Subcutaneous adipose tissue (tissue), 4 donors: Measurements from ENCODE around the gene PLCB1. TPM values are rescaled to one million over a fixed set of nuclear protein-coding genes. Genes with fewer than 3 reads are reported as not detected.

Experiments
- total RNA-seq, 4 donors: library from RNA; depleted of rRNA; stranded (reverse); fragments of >200 nt; gene quantifications; one replicate each; pipeline ENCODE4 v1.1.0, GENCODE V29; 2016
- TF ChIP-seq, protein P1 (sequence below): fragments of 450-650 bp; IDR thresholded peaks from one replicate; pipeline ENCODE4 v1.5.1; 2016; ENCODE audit warnings: low read depth, mild to moderate bottlenecking, control low read depth, antibody characterized with exemption, moderate library complexity

The PLCB1 gene
- total RNA-seq, 4 donors from 2014 or later, result 14.1 to 26.7 (median 18.4) TPM

DNA sequence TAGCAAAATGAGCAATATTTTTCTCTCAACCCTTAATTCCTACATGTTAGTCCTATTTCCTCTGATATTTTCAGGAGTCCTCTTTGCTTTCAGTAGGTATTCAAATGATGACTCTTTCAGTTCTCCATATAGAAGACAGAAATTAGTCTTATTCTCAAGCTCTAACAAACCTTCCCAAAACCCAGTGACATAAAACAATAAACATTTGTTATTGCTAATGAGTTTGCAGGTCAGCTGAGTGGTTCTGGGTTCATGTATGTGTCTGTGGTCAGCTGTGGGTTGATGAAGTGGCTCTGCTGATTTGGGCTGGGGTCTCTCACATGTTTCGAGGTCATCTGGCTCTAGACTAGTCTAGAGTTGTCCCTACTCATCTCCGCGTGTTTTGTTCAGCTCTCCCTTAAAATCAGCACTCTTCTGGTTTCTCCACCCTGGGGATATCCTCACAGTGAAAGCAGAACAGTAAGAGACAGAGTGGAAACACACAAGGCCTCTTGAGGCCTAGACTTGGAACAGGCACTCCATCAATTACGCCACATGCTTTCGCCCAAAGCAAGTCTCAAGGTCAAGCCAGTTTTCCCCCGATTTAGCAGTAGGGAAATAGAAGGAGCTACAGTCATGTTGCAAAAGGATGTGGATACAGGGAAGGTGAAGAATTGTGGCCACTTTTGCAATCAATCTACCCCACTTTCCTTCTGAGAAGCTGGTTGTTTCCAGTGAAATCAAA is 273.0 kb downstream of the PLCB1 start:
- TF ChIP-seq, protein P1, sequence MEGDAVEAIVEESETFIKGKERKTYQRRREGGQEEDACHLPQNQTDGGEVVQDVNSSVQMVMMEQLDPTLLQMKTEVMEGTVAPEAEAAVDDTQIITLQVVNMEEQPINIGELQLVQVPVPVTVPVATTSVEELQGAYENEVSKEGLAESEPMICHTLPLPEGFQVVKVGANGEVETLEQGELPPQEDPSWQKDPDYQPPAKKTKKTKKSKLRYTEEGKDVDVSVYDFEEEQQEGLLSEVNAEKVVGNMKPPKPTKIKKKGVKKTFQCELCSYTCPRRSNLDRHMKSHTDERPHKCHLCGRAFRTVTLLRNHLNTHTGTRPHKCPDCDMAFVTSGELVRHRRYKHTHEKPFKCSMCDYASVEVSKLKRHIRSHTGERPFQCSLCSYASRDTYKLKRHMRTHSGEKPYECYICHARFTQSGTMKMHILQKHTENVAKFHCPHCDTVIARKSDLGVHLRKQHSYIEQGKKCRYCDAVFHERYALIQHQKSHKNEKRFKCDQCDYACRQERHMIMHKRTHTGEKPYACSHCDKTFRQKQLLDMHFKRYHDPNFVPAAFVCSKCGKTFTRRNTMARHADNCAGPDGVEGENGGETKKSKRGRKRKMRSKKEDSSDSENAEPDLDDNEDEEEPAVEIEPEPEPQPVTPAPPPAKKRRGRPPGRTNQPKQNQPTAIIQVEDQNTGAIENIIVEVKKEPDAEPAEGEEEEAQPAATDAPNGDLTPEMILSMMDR, result no peak

DNA sequence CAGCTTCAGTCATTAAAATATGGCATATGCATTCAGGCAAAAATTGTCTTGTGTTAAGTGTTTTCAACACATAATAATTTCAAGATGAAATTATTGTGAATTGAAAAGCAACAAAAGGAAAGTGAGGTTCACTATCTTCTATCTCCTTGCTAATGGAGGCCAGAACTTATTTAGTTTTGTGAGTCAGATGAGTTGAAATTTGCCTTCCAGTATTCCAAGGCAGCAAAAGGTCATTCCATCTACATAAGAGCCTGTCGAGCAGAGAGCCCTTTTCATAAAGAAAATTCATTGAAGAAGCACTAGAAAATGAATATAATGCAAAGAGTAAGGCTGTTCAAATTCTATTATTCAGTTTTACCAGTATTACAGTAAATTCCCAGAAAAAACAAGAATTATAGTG is 274.3 kb downstream of the PLCB1 start:
- TF ChIP-seq, protein P1, result no peak

- TF ChIP-seq, protein P1, result no peak
These were observed 276.7 kb downstream of the PLCB1 start for GRCh38 chr20:8408587-8409307.

DNA sequence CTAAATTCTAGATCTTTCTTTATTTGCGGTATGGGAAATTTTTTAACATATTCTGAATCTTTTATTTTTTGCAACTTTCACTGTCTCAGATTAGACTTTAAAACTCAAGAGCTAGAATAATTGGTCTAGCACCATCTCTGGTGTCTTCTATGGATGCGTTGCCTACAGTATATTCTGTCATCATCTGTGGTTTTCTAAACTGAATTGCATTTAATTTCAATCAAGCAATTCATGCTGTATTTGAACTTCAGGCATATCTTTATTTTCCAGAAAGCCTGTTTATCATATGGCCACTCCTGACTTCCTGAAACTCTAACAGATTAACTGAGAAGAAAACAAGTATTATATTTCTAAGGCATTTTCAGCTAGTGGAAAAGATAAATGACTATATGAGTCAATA is 281.6 kb downstream of the PLCB1 start:
- TF ChIP-seq, protein P1, result no peak

DNA sequence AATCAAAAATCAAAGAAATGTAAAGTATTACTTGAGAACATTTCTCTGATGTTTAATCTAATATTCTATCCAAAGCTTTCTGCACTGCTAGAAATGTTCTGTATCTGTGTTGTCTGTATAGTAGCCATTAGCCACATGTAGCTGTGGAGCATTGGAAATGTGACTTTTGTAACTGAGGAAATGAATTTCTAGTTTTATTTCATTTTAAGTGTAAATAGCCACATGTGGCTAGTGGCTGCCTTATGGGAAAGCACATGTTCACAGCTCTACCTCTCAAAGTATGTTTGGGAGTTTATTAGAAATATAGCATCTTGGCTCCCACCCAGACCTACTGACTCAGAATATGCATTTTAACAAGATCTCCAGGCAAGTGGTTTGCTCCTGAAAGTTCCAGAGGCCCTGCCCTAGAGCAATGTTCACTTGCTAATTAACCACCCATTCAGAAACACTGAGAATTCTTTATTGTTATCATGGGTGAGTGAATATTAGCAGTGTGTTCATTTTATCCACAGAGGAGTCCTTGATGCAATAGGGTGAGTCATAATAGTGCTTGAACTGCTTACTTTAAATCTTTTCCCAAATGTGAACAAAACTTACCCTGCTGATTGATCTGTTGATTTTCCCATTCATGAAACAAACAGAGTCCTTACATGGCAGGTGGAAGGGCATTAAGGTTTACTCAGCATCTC is 282.7 kb downstream of the PLCB1 start:
- TF ChIP-seq, protein P1, result no peak

DNA sequence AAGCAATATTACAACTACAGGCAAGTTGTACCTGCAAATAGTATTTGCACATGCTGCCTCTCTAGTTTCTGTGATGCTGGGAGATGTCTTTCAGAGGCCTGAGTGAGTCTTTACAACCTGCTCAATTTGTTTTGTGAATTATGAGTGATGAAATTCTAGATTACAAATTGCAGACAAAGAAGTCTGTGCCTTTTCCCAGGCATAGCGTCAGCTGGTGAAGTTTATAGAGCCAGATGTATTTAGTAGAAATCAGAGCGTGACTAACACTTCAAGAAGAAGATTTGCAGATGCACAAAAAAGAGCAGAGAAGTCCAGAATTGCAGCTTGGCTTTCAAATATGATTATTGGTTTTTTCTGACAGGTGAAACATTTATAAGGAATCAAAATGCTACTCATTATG is 289.9 kb downstream of the PLCB1 start:
- TF ChIP-seq, protein P1, result no peak

DNA sequence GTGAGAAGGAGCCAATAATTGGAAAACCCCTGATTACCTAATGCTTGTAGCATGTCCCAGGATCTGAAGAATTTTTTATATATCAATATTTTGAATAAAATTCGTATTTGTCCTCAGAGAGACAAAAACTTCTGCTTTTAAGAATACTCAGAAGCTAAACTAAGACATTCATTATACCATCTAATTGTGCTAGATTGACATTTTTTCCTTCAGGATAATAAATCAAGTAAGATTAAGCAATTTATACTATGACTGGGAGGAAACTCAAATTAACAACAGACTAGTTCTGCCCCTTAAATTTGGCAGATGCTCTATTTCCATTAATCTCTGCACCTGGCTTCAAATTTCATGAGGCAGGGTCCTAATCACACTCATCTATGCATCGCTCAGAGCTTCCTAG is 291.4 kb downstream of the PLCB1 start:
- TF ChIP-seq, protein P1, result no peak
